GM19193 (cell line): Measurements from ENCODE around the gene SIDT2.

ENCODE experiments used
- POLR2A ChIP-seq: IDR thresholded peaks from 4 replicates; pipeline ENCODE4 v1.6.1; 2011; ENCODE audit not compliant: insufficient read depth, insufficient read length; ENCODE audit errors: extremely low read depth

SIDT2 gene

DNA sequence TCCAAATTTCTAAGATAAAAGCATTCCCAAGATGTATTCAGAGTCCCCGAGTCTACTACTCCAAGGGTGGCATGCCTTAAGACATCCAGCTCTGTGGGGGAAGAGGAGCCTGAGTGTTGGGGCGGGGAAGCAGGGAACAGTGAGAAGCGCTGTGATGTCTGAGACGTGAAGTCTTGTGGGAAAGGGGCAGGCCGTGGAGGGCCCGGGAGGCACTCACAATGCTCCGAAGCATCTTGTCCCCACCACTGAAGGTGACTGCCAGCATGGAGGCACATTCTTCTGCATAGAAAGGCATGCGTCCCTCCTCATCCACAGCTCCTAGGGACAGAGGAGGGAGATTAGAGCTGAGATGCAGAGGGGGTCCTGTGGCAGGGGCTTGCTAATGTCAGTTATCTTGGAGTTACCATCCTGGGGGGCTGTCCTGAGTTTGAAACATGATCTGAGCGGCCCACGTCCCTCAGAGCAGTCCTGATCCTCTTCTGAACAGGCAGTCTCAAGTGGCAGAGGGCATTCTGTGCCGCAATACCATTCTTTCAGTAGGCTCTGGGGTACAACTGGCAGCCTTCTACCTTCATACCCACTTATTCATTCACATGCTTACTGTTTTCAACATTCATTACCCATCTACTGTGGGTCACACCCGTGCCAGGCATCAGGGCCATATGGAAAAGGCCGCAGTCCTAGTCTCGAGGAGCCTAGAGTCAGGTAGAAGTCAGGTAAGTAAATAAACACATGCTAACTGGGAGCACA lies 44.6 kb downstream of the SIDT2 start:
- no peak for TF ChIP-seq POLR2A

- TF ChIP-seq POLR2A = no peak
These were observed 45.5 kb downstream of the SIDT2 start for GRCh38 chr11:117223741-117224689.

DNA sequence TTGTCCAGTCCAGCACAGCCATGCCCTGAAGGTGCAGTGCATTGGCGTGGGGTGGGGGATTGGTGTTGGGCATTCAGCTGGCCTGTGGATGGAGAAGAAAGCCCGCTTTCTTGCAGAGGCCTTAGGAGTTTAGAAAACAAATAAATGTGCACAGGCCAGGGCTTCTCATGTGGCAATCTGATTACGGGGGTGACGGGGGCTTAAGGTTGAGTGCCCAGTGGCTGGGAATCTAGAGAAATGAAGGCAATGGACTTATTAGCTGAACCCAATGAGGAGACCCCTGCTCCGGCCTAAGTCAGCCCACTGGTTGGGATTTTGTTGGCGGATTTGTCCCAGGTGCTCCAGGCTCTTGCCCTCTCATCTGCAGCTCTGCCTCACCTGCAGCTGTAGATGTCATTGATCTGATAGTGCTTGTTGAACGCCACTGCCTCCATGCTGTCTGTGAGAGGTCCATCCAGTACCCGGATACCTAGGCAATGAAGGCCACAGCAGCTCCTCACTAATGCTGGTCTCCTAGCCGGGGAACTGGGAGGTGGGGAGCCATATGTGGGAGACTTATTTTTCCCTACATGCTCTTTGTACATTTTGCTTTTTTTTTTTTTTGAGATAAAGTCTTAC lies 47.1 kb downstream of the SIDT2 start:
- TF ChIP-seq POLR2A = no peak

- no peak for TF ChIP-seq POLR2A
These were observed 48.1 kb downstream of the SIDT2 start for GRCh38 chr11:117226388-117227385.

GRCh38 chr11:117228091-117228490 lies 49.5 kb downstream of the SIDT2 start:
- TF ChIP-seq POLR2A = no peak

DNA sequence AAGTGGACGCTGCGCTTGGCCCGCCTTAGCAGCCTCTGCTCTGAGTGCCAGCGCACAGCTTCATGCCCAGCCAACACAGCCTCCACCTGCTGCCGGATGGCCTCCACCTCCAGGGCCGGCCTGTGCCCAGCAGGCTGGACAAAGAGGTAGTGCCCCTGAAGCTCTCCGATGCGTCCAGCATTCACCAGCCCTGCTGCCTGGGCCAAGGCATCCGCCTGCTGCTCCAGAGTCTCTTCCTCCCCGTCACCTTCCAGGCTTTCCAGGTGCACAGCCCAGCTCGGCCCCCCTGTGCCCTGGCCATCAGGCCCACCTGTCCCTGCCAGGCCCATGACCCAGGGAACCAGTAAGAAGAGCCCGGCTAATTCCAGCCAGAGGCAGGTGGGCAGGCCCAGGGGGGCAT lies 50.9 kb downstream of the SIDT2 start:
- TF ChIP-seq POLR2A = no peak

- no peak for TF ChIP-seq POLR2A
These were observed 51.4 kb downstream of the SIDT2 start for GRCh38 chr11:117229931-117230285.

- TF ChIP-seq POLR2A = no peak
These were observed 51.9 kb downstream of the SIDT2 start for GRCh38 chr11:117230286-117230961.

DNA sequence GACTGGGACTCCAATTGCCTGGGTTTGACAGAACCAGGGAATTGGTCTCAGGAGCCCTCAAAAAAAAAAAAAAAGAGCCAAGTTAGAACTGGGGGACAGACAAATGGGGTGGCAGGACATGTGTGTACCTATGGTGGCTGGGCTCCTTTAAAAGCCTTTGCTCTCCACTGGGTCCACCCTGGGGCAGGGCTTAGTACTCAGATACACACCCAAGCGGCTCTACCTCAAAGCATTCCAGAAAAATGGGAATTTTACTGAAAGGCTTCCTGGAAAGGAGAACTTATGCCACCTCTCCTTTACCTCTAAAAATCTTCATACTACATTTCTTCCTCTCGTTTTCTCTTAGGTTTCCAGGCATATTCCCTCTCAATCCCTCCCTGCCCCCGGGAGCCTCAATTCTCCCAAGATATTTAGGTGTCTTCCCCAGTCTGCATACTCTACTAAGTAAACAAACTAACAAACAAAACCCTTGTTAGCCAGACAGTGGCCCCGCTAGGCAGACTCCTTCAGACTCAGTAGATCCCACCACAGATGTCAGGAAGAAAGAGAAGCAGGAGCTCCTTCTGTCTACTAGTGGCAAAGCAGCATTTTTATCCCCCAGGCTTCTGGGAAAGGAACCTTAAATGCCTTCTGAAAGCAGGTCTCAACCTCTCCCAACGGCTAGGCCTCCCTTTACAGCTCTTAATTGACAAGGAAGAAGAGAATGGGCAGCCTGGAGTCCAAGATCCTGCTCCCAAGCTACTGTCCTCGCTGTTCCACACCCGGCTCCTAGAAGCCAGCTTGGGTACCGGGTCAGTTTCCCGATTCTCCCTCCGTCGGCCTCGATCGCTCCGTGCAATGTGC lies 52.7 kb downstream of the SIDT2 start:
- TF ChIP-seq POLR2A = no peak

GRCh38 chr11:117231842-117232091 lies 53.2 kb downstream of the SIDT2 start, which contains the start of gene PCSK7:
PCSK7 (minus strand) TSS chr11:117232073; CDS start chr11:117229844, 2,229 bp downstream.
- no peak for TF ChIP-seq POLR2A

- TF ChIP-seq POLR2A = peak; percentile 83
These were observed 53.7 kb downstream of the SIDT2 start, which contains the start of gene RNF214 for GRCh38 chr11:117232092-117232878. RNF214 (plus strand) TSS chr11:117232671; CDS start chr11:117234273, 1,602 bp downstream.

DNA sequence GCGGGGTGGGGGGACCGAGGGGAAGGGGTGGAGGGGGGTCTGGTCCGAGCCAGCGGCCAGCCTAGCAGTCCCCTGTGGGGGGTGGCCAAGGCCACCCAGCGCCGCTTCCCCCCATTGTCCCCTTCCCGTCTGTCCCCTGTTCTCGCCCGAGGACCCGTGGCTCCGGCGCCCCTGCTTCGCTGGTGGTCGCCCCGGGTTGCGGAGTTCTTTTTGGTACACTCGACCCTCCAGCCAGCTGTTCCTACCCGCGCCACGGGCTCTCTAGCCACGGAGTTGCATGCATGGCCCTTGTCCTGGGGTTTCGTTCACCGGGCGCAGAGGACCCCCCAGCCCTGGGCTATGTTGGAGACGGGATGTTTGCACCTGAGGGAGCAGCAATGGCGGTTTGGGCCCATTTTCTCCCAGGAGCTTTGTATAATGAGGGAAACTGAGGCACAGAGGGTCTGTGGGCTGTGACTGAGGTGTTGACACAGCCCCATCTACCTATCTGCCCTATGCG lies 54.4 kb downstream of the SIDT2 start:
- TF ChIP-seq POLR2A = no peak
